HG03095 (cell line): ENCODE measurements around the gene APBA2.

Experiments used
- ATAC-seq: cut with Tn5 transposase; IDR thresholded peaks from one replicate; pipeline ENCODE4 v1.9.1; 2021; ENCODE audit warnings: moderate library complexity; ENCODE audit not compliant: unreplicated experiment

APBA2 gene

GRCh38 chr15:29113336-29114220, 227.8 kb downstream of the APBA2 start:
- ATAC-seq = no peak

DNA sequence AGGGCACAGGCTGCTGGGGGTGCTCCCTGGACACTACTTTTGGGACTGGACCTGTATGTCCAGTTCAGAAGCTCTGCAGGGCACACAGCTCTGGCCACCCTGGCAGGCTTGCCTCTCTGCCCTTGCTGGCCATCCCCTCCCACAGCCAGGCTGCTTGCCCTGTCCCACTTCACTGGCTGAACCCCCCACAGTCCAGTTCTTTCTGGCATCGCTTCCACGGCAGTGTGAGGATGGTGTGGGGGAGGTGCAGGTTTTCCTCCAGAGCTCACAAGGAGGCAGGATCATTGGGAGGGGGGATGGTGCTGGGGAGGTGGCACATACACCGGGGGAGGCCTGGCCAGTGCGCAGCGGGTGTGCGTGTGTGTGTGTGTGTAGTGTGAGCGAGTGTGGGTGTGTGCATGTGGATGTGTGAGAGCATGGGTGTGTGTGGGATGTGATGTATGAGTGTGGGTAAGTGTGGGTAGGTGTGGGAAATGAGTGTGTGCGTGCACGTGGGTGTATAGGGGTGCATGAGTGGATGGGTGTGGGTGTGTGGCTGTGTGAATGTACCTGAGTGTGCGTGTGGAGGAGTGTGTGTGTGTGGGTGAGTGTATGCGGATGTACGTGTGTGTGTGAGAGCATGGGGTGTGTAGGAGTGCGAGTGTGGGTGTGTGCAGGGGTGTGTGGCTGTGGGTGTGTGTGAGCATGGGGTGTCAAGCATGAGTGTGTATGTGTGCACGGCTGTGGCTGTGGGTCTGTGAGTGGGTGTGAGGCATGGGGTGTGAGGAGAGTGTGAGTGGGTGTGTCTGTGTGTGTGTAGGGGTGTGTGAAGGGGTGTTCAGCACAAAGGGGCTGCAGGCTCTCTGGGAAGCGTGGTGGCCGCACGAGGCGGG, 228.7 kb downstream of the APBA2 start:
- ATAC-seq = no peak

DNA sequence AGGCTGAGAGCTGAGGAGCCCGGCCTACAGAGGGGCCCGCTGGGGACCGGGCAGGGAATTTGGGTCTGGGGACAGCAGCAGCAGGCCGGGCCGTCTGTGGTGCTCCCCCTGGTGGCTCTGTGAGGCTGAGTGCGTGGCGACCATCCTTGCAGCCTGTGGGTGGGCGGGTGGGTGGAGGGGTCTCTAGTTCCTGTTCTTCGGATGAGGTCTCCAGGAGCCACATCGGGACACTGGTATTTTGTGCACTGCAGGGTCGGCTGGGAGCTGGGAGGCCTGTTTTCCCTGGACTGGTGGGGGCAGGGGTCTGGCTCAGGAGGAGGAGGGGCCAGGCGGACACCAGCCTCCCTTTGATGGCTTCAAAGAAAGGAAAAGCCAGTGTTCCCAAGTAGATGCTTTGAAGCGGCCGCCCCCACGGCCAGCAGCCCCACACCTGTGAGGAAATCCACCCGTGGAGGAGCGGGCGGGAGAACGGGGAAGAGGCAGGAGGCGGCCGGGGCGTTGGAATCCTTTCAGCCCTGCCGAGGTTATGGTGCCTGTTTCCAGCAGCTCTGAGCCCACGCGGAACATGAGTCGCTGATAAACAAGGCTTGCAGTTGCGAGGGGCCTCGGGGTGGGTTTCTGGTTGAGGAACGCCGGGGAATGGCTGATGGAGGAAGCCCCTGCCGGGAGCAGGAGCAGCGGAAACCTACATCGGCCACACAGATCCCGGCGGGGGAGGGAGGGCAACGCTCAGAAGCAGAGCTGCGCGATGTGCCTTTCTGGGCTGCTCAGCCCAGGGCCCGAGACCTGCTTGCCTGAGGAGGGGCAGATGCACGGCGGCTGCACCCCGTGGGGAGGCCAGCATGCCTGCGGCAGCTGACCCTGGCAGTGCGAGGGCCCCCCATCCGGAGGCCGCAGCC, 229.6 kb downstream of the APBA2 start:
- no peak for ATAC-seq

- no peak for ATAC-seq
These were observed 231.4 kb downstream of the APBA2 start for GRCh38 chr15:29116970-29117700.

DNA sequence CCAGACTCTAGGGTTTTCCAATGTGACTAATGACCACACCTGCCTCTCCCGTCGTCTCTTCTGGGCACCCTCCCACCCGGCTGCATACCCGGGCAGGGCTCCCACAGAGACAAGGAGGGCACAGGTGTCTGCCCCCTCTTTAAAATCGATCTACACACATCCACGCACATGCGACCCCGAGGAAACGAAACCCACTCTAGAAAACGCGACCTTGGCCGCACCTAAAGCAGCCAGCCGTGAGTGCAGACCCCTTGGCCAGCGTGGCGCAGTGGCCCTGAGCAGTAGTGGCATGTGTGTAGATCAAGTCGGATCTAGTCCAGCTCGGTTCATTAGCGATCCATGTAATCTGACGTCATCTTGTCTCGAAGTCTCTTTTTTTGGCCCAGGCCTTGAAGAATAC, 232.0 kb downstream of the APBA2 start:
- no peak for ATAC-seq

GRCh38 chr15:29119847-29120246, 234.1 kb downstream of the APBA2 start:
- no peak for ATAC-seq

DNA sequence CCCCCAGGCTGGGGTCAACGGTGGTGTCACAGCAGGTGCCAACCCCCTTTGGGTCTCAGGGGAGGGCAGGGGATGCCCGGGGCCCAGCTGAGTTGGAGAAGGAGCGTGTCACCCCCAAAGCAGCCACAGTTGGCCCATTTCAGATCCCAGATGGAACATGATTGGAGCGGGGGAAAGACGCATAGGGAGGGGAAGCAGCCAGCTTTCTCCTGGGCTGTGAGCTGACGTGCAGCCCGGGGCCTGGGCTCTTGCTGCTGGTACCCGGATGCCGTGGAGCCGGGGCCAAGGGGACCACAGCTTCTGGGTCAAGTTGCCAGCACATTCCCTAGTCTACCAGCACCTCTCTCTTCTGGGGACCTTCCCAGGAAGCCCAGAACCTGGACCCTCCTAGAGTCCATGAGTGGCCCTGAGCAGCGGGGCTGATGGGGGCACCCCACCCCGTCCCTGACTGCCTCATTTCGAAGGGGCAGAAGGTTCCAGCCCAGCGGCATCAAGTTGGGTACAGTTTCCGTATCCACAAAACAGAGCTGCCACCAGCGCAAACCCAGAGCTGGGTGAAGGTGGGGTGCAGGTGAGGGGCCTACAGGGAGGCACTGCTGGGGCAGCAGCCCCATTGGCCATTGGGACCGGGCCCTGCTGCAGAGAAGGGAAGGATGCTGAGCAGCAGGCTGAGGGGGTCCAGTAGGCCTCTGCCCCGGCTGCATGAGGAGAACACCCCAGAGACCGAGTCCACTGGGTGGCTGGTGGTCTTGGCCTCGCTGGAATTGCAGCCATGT, 235.0 kb downstream of the APBA2 start:
- no peak for ATAC-seq

DNA sequence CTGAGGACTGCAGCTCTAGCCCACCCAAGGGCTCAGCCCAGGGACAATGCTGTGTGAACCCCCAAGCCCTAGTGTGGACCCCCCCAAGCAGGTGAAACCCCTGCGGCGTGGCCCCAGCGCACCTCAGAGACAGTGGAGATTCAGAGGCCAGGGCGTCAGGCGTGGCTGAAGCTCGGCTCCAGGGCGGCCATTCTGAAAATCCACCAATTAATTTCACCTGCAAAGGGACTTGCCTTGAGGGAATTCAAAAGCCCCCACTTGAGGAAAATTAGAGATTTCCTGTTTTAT, 235.5 kb downstream of the APBA2 start:
- ATAC-seq = no peak

DNA sequence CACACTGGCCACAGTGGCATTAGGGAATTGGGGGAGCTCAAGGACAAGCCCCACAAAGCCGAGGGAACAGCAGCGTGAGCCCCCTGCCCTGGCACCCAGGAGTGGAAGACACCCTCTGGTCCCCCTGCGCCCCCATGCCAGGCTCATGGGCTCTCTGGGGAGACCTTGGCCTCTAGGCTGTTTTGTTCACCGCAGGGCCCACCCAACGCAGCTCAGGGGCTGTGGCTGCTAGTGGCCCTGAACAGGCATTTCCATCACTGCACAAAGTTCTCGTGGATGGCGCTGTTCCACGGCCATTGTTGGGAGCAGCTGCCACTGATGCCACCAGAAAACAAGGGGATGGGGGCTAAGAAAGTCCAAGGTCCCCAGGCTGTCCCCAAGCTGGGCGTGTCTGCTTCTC, 236.1 kb downstream of the APBA2 start:
- no peak for ATAC-seq

- no peak for ATAC-seq
These were observed 236.7 kb downstream of the APBA2 start for GRCh38 chr15:29122506-29122905.

GRCh38 chr15:29123171-29123570, 237.4 kb downstream of the APBA2 start:
- ATAC-seq = no peak

DNA sequence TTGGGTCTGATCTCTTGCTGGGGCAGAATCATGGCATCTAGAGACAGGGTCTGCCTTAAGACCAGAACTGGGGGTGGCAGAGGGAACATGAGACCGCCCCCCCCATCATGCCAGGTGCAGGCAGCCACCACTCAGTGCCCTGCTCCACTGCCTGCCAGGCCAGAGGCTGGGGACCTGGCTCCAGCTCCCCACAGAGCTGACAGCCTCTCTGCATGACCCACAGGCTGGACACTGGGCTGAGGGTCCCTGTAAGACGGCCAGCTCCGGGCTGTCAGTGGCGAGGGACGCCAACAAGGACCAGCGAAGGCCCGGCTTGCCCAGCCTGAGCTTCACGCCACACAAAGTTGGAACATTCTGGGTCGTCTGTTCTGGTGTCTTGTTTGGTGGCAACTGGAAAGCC, 238.2 kb downstream of the APBA2 start:
- no peak for ATAC-seq

- no peak for ATAC-seq
These were observed 239.0 kb downstream of the APBA2 start for GRCh38 chr15:29124581-29125381.

DNA sequence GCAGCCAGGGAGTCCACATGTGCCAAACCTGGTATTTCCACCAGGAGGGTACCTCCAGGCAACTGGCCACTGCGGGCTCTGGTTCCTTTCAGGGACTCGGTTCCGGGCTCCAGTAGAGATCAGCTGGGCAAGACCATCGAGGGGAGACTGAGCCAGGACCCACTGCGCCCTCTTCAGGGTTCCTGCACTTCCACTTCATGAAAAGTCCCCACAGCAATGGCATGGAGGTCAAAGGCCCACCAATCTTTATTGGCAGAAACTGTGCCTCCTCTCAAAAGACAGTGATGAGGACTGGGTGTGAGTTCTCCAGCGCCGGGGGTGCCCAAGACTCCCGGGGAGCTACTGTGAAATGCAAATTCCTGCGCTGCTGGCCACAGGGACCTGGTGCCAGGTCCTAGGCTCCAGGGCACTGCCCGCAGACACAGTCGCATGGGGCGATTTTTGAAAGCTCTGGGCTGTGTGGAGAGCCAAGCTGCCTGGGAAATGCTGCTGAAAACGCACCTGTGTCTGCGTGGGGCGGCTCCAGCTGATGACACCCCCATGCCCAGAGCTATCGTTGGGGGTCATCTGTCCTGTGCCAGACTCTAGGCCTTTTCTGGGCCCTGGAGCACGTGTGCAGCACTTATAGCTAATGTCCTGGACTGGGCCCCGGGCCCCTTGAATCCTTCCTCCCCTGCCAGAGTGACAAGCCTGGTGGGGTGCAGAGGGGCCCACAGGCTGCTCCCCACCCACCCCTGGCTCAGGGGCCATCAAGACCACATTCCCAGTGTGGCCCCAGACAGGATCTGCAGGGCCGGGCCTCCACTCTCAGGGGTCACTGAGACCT, 239.8 kb downstream of the APBA2 start:
- no peak for ATAC-seq

GRCh38 chr15:29126208-29126536, 240.4 kb downstream of the APBA2 start:
- ATAC-seq = no peak

- ATAC-seq = no peak
These were observed 241.2 kb downstream of the APBA2 start for GRCh38 chr15:29126821-29127461.

GRCh38 chr15:29127506-29128430, 242.0 kb downstream of the APBA2 start:
- ATAC-seq = no peak
